ENCODE results near the gene PLA2G2C. TPM values are rescaled to one million over a fixed set of nuclear protein-coding genes. Genes with fewer than 3 reads are reported as not detected.

PLA2G2C gene
- total RNA-seq, 1 donor from 2014 or later: not detected

- no peak overlapping the region for H3K4me3 ChIP-seq
- TF ChIP-seq CTCF (IDR thresholded peaks at IDR 0.05): no peak
- intact Hi-C loops (cut with DNase I): no loop called here
Observed at GRCh38 chr1:20124456-20125057, 61.8 kb downstream of the PLA2G2C start.

GRCh38 chr1:20123722-20124455 lies 62.4 kb downstream of the PLA2G2C start:
- H3K9me3 ChIP-seq: no peaks in the 10 kb centered on the region
- ATAC-seq (no peak), DNase-seq (no peak)
- H3K4me3 ChIP-seq: no peak overlapping the region
- no peaks in the 10 kb centered on the region for H3K4me1 ChIP-seq
- no peak for TF ChIP-seq CTCF (IDR thresholded peaks at IDR 0.05)
- H3K27ac ChIP-seq: no peak overlapping the region
- H3K27me3 ChIP-seq: no peaks in the 10 kb centered on the region
- intact Hi-C loops (cut with DNase I): no loop called here
- no peaks in the 10 kb centered on the region for H3K36me3 ChIP-seq

More at GRCh38 chr1:20124456-20125057, 61.8 kb downstream of the PLA2G2C start:
- no peaks in the 10 kb centered on the region for H3K9me3 ChIP-seq
- ATAC-seq (peak; percentile 40), DNase-seq (peak; percentile 18)
- H3K27ac ChIP-seq: no peak overlapping the region
- H3K36me3 ChIP-seq: no peaks in the 10 kb centered on the region
- H3K27me3 ChIP-seq: no peaks in the 10 kb centered on the region
- no peaks in the 10 kb centered on the region for H3K4me1 ChIP-seq

GRCh38 chr1:20120796-20121195 lies 65.5 kb downstream of the PLA2G2C start:
- Histone ChIP-seq H3K36me3 (no peaks in the 10 kb centered on the region), H3K27ac (no peak overlapping the region), H3K4me1 (no peaks in the 10 kb centered on the region), H3K4me3 (no peak overlapping the region), H3K27me3 (no peaks in the 10 kb centered on the region), H3K9me3 (no peaks in the 10 kb centered on the region)
- intact Hi-C loops (cut with DNase I): no loop called here
- DNase-seq (no peak), ATAC-seq (no peak)
- TF ChIP-seq CTCF (IDR thresholded peaks at IDR 0.05): no peak

- Histone ChIP-seq H3K4me1 (no peaks in the 10 kb centered on the region), H3K4me3 (no peak within 1 kb of the TSS), H3K9me3 (no peaks in the 10 kb centered on the region), H3K27ac (no peak within 1 kb of the TSS), H3K27me3 (no peaks in the 10 kb centered on the region), H3K36me3 (no peaks in the 10 kb centered on the region)
- peak; percentile 47 for DNase-seq
- intact Hi-C loops (cut with DNase I): no loop called here
- no peak for TF ChIP-seq CTCF (IDR thresholded peaks at IDR 0.05)
- no peak for ATAC-seq
Observed at GRCh38 chr1:20119347-20119746, 67.0 kb downstream of the PLA2G2C start, which contains the start of gene PLA2G2D. TSS of gene PLA2G2D (minus strand) at chr1:20119536. CDS start at chr1:20119498, 38 bp downstream.

GRCh38 chr1:20117236-20117635 lies 69.1 kb downstream of the PLA2G2C start:
- H3K9me3 ChIP-seq: no peaks in the 10 kb centered on the region
- H3K4me1 ChIP-seq: no peaks in the 10 kb centered on the region
- DNase-seq: no peak
- no peaks in the 10 kb centered on the region for H3K27me3 ChIP-seq
- no peak for ATAC-seq
- intact Hi-C loops (cut with DNase I): no loop called here
- no peak overlapping the region for H3K27ac ChIP-seq
- H3K4me3 ChIP-seq: no peak overlapping the region
- no peaks in the 10 kb centered on the region for H3K36me3 ChIP-seq
- no peak for TF ChIP-seq CTCF (IDR thresholded peaks at IDR 0.05)
